Measurements from ENCODE around the gene OXCT1.

OXCT1 gene

DNA sequence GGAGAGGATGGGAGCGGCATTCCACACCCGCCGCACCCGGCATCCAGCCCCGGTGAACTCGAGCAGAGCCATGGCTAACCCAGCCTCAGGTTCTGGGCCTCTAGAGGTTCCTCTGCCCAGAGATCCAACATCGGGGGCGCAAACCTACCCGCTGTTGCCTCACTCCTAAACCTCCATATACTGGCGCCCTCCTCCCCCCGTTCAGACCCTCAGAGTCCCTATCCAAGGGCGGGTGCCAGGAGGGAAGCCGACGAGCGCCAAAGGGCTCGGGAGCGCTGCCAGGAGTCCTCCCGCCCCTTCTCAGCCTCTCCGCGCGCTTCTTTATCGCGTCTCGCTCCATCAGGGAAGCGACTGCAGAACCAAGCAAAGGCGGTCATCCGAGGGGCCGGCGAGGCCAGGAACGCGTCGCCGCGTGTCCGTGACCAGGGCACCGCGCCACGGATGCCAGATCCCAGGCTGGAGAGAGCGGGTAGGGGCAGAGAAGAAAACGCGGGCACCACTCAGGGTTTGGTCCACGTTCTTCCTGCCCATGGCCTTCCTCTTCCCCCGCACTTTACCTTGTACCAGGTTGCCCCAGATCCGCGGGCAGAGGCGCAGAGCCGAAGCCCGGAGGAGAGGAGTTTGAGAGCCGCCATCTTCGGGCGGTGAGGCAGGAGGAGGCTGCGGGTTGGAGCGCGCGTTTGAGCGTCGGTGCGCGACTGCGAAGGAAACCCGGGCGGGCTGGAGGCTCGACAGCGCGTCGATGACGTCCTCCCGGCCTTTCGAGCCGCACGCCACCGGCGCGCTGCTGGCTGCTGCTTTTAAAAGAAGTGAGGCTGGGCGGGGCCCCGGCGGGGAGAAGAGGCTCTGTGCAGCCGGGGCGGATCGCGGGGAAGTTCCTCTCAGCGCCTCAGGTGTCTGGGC lies at the start of gene OXCT1:
Gene OXCT1, minus strand, starts transcription at position 702 of the 903 bp plus-strand sequence. Its CDS starts 67 bp downstream, at position 635.
- H3K27ac ChIP-seq = peak within 1 kb of the TSS; percentile 81
- TF ChIP-seq, protein P1, sequence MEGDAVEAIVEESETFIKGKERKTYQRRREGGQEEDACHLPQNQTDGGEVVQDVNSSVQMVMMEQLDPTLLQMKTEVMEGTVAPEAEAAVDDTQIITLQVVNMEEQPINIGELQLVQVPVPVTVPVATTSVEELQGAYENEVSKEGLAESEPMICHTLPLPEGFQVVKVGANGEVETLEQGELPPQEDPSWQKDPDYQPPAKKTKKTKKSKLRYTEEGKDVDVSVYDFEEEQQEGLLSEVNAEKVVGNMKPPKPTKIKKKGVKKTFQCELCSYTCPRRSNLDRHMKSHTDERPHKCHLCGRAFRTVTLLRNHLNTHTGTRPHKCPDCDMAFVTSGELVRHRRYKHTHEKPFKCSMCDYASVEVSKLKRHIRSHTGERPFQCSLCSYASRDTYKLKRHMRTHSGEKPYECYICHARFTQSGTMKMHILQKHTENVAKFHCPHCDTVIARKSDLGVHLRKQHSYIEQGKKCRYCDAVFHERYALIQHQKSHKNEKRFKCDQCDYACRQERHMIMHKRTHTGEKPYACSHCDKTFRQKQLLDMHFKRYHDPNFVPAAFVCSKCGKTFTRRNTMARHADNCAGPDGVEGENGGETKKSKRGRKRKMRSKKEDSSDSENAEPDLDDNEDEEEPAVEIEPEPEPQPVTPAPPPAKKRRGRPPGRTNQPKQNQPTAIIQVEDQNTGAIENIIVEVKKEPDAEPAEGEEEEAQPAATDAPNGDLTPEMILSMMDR (conservative IDR thresholded peaks at IDR 0.05) = no peak
- 0 out of 2 replicates have a peak, but pooled peaks have one; percentile 24 for TF ChIP-seq ZFX (IDR thresholded peaks at IDR 0.05)

DNA sequence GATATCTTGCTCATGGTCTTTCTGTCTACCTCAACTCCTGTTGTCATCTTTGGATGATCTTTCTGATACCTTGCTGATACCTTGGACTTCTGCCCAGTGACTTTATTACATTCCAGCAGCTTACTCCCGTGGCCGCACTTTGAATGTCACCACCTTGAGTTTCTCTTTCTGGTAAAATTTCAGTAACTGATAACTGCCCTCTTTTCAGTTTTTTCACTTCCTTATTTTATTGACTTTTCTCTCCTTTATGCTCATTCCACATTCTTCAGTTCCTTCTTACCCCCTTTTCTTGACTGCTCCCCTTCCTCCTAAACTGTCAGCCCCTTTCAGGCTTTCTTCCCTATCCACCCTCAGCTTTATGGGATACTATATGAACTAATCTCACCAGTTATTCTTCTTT lies 47.9 kb upstream of the OXCT1 start:
- no peak overlapping the region for H3K27ac ChIP-seq
- TF ChIP-seq ZFX (IDR thresholded peaks at IDR 0.05) = no peak
- TF ChIP-seq, protein P1 (conservative IDR thresholded peaks at IDR 0.05) = no peak

DNA sequence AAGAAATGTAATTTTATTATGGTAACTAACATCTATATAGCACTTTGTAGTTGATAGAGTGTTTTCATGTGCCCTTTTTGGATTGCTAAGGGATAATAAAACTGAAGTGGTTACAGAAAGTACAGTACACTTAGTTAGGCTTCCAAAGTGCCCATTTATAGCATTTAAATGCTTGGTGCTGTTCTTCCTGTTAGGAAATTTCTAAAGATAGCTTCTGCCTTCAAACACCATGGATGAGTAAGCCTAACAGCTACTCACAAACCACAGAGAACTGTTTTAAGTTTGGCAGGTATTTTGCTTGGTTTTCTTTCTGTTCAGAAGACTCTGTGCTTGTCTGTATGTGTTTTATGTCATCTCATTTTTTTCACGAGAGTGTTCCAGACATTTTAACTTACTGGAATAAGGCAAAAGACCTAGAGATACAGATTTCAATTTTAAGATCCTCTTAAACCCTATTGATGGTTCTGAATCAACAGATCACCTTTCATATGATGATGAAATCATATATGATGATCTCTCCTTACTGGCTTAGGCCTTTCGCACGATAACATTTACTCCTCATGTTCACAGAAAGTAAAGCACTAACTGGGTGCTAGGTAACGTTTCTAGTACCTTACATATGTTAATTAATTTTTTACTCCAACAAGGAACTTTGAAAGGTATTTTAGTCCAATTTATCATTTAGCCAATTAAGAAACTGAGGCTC lies 38.3 kb upstream of the OXCT1 start:
- TF ChIP-seq, protein P1 (conservative IDR thresholded peaks at IDR 0.05) = no peak
- no peak for TF ChIP-seq ZFX (IDR thresholded peaks at IDR 0.05)
- H3K27ac ChIP-seq = no peak overlapping the region

DNA sequence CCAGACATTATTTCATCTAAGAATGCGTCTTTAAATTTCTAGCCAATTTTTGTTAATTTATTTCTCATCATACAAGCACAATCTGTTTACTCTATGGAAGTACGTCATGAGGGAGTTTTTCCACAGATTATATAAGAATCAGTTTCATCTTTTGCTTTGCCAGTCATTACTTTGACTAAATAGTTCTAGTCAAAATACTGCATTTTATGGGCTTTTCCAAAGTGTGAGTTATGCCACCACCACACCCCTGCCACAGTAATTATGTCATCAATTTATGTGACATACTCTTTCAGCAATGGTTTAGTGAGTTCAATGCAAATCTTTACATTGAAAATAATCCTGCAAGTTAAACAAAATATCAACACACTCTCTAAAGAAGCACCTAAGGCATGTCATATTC lies 35.9 kb upstream of the OXCT1 start:
- no peak for TF ChIP-seq ZFX (IDR thresholded peaks at IDR 0.05)
- TF ChIP-seq, protein P1 (conservative IDR thresholded peaks at IDR 0.05) = no peak
- no peak overlapping the region for H3K27ac ChIP-seq

DNA sequence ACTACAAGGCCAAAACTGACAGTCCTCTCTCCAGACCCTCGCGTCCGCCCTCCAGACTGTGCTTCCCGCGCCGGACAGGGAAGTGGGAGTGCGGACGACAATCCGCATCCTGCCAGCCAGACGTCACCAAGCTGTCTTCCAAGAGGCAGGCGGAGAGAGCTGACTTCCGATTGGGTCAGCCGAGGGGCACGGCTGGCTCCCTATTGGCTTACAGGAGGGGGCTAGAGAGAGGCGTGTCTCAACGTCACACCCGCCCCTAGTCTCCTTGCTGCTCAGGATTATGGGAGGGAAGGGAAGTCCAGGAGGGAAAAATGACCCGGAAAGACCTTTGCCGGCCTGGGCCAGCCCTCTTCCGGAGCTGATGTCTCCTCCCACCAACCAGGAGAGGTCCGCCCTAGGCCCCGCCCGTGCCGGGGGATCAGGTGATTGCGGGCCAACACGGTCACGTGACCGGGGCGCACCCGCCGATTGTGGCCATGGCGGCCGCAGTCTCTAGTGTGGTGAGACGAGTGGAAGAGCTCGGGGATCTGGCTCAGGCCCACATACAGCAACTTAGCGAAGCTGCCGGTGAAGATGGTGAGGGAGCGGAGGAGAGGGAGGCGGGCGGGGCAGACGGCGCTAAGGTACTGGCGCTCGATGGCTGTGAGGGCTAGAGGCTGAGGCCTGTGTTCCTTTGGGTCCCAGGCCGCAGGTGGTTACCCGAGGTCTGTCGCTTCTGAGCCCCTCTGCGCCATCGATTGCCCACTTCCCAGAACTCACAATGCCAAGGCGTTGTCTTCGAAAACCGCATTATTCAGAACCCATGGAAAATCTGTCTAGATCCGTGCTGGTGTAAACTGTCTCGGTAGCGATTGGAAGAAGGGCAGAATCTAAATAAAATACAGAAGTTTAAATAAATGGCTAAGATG lies 33.9 kb upstream of the OXCT1 start, which contains the start of gene RIMOC1:
Gene RIMOC1, plus strand, starts transcription at position 453 of the 908 bp plus-strand sequence. Its CDS starts 24 bp downstream, at position 477.
- TF ChIP-seq, protein P1 (conservative IDR thresholded peaks at IDR 0.05) = no peak
- TF ChIP-seq ZFX (IDR thresholded peaks at IDR 0.05) = peak; percentile 97
- H3K27ac ChIP-seq = peak within 1 kb of the TSS; percentile 76

DNA sequence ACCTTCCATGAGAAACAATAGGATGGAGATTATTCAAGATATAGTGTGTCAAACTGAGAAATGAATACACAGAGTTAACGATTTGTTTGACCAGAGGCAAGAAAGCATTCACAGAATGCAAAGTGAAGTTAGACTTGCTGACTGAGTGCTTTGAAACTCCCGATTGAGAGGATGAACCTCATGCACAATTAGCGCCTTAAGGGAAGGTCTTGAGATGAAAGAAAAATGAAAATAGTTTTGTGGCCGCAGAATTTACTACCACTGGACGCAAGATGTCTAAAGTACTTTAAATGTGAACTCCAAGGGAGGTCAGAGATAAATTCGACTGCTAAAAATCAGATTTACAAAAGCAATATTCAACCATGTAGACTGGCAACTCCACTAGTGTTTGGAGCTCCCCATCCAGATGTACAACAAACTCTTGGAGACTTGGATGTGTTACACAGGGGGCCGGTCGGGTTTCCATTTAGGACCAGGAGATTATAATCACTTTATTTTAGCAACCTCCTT lies 33.2 kb upstream of the OXCT1 start:
- peak overlapping the region; percentile 76 for H3K27ac ChIP-seq
- TF ChIP-seq ZFX (IDR thresholded peaks at IDR 0.05) = no peak
- TF ChIP-seq, protein P1 (conservative IDR thresholded peaks at IDR 0.05) = no peak
